SIG-M5 (cell line): ENCODE results near the gene GAS6.

Source experiments
- DNase-seq: peaks from one replicate; lab custom pipeline; 2025; lab: John Stamatoyannopoulos, UW

The GAS6 gene

DNA sequence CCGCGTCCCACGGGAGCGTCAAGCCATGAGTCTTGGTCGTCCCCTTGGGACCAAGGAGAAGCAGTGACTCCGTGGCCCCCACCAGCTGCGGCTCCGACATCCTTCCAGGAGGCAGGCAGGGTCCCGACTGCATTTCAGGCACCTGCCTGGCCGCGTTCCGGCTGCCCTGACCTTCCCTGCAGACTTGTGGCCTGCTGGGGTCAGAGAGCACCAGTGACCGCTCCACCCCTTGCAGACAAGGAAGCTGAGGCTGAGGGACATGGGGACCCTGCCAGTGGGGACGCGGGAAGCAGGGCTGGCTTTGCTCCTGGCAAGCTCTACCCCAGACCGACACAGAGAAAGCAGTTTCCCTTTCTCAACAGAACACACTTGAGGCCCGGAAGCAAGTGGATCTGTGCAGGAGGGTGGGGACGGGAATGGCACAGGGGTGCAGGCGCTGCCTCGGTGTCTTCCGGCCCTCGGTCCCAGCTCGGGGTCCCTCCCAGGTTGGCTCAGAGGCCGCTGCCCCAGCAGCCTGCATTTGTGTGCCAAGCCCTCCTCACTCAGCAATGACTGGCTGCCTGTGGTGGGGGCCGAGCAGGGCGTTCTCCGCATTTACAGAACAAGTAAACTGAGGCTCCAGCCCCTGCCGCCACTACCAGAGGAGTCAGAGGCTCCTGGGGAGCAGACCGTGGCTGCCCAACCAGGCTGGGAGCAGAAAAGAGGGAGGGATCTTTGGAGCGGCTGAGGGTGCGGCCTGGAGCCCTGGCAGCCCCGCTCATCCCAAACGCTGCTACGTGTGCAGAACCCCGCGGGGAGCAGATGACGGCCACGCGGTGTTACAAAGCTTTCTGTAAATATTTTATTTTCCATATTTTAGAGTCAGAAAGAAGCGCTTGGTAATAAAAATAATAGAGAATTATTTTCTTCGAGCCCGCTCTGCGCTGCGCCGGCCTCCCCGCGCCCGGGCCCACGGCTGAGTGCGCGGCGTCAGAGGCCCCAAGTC, 43.9 kb downstream of the GAS6 start:
- no peak for DNase-seq

DNA sequence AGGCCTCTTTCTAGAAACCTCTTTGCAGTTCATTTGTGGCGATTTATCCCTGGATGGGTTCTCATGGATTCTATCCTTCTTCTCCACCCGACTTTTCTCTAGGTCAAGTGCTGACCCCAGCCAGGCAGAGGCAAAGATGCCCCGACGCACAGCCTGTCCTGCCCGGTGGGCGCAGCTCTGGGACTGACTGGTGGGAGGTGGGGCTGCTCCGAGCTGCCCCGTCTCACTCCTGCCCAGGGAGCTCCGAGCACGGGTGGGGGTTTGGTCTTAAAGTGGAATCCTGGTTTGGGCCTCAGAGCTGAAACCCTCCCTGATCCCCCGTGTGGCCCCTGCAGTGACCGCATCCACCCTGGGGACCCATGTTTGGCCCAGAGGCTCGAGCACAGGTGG, 44.5 kb downstream of the GAS6 start:
- no peak for DNase-seq

DNA sequence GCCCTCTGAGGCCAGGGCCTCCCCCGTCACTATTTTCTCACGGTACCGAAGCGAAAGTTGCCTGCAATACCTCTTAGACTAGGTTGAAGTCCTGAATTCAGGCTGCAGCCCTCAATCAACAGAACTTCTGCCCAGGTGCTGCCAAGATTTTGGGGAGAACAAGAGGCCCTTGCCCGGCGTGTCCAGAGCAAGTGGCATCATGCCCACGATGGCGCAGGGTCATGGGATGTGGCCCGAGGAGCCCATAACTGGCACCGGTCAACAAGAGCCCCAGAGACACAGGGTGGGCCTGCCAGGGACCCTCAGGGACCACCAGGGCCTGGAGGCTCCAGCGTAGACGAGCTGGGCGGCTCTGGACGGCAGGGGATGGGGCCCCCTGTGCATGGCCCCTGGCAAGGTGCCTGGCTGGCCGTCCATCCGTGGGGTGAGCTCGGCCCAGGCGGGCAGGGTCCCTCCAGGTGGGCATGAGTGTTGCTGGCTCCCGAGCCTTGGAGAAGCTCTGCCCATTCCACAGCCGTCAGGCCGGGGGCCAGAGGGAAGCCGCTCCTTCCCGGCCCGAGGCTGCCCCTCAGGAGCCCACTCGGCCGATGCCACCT, 45.1 kb downstream of the GAS6 start:
- DNase-seq = no peak

DNA sequence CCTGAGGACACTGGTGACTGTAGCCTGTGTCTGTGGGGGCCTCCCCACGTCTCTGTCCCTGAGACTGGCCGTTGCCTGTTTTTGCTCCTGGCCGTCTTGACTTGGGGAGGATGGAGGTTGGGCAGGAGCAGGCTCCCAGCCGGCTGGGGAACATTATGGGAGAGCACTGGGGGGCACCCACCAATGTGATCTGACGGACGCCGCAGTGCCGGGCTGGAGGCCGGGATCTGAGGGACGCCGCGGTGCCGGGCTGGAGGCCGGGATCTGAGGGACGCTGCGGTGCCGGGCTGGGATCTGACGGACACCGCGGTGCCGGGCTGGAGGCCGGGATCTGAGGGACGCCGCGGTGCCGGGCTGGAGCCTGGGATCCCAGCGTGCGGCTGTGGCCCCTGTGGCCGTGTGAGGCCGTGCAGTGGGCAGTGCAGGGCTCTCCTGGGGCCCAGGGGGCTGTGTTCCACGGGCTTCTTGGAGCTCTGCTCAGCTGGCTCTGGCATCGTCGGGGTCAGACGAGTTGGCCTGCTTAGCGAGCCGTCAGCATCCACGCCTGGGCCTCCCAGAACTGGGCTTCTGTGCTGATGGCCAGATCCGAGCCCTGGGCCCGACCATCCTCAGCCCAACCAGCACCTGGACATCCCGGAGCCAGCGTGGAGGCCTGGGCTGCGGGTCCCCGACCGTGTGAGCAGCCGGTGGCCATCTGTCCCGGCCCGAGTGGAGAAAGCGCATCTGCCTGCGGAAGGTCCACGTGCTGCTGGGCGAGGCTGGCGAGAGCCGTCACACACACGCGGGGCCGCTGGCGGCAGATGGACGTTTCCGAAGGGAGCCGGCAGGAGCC, 45.8 kb downstream of the GAS6 start:
- no peak for DNase-seq

DNA sequence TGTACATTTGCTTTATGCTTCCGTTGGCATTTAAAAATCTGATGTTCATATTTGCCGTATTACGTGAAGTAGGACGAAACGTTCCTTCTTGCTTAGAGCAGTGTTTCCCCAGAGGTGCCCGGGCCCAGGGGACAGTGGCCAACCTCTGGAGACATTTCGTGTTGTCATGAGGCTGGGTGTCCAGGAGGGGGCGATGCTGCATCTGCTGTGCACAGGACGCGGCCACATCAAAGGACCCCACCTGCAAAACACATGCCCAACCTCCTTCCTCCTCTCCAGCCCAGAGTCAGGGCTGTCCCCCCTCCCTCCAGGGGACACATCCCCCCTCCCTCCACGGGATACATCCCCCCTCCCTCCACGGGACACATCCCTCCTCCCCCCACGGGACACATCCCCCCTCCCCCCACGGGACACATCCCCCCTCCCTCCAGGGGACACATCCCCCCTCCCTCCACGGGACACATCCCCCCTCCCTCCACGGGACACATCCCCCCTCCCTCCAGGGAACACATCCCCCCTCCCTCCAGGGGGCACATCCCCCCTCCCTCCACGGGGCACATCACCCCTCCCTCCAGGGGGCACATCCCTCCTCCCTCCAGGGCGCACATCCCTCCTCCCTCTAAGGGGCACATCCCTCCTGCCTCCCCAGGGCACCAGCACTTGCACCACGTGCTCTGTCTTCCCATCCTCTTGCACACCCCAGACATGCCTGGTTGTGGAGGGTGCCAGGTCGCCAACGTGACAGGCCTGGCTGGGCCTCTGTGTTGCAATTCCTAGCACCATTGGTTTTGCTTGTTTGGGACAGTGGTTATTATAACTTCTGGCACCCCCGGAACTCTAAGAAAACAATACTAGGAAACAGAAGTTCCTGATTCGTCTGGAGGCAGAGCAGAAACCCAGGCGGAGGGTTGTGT, 46.7 kb downstream of the GAS6 start:
- no peak for DNase-seq

DNA sequence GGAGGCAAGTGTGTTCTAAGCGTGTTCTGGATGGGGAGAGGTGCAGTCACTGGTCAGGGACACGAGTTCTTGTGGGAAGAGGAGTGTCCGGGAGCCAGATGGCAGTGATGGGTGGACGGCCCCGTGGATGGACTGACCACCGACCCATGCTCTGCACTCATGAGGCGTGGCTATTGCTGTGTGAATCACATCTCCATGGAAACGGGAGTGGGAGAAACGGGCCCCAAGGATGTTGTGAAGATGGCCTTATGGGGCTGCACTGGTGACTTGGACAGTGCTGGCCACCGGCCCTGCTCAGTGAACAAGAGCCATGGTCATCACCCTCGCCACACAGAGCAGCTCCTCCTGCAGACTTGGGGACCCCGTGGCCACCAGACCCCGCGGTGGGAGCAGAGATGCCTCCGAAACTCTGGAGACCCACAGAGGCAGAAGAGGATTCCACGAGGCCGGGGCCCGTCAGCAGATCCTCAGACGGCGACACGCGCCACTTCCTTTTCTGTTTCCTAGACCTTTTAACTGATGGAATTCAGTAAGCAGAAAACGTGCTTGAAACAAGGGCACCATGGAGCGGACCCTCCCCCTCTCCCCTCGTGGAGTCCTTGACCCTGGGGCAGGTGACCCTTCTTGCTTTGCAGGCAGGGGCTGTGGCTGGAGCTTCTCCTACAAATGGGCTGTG, 47.5 kb downstream of the GAS6 start:
- DNase-seq = no peak

DNA sequence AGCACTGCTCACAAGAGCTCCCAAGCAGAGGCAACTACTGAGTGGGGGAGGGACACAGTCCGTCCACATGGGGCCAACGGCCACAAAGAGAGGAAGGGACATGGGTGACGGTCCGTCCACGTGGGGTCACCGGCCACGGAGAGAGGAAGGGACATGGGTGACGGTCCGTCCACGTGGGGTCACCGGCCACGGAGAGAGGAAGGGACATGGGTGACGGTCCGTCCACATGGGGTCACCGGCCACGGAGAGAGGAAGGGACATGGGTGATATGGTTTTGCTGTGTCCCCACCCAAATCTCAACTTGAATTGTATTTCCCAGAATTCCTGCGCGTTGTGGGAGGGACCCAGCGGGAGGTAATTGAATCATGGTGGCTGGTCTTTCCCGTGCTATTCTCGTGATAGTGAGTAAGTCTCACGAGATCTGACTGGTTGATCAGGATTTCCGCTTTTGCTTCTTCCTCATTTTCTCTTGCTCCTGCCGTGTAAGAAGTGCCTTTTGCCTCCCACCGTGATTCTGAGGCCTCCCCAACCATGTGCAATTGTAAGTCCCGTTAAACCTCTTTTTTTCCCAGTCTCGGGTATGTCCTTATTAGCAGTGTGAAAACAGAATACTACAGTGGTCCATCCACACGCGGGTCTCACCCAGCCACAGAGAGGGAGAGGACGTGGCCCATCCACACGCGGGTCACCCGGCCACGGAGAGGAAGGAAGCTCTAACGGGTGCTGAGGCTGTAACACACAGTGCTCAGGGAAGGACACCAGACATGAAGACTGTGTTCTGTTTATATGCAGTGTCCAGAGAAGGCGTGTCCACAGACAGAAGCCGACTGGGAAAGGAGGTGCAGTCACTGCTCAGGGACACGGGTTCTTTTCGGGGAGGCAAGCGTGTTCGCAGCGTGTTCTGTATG, 48.5 kb downstream of the GAS6 start:
- DNase-seq = no peak

DNA sequence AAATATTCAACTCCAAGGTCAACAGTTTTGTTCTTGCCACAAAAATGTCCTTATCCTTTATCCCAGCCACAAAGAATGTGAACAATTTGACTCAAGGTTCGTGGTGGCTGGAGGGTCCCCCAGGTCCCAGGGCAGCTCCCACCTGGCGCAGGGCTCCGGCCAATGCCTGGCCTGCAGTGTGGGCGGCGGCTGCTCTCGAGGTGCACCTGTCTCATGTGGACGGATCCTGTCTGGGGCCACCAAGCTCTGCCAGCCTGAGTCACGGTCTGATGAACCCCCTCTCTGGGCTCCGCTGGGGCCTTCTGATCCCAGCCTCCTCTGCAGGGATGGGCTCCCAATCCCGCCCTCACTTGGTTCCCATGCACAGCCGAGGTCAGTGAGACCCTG, 49.4 kb downstream of the GAS6 start:
- no peak for DNase-seq

DNA sequence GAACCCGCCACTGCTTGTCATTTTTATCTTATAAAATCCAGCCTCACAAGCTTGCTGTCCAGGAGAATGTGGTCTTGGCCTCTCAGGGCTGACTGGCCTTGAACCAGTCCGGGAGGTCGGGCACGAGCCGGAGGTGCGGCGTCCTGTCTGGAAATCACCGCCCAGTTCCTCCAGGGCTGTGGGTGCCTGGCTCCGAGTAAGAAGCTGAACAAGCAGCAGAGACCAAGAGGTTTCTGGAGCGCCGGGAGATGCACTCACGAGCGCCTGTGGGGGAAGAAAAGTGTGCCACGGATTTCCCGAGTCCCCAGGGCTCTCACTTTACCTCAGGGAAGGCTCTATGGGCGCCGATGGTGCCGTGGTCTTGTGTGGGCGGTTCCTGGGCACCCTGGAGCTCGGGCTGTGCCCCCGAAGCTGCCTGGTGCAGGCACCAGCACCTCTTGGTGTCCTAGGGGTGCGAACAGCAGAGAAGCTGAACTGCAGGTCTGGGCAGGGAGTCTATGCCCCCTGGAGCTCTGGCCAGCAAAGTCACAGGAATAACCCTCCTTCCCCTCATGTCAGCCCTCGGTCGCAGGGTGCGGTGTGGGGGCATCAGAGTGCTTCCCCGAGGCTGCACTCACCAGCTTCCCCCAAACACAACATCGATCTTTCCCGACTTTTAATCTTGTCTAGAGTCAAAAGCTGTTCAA, 50.0 kb downstream of the GAS6 start:
- no peak for DNase-seq

DNA sequence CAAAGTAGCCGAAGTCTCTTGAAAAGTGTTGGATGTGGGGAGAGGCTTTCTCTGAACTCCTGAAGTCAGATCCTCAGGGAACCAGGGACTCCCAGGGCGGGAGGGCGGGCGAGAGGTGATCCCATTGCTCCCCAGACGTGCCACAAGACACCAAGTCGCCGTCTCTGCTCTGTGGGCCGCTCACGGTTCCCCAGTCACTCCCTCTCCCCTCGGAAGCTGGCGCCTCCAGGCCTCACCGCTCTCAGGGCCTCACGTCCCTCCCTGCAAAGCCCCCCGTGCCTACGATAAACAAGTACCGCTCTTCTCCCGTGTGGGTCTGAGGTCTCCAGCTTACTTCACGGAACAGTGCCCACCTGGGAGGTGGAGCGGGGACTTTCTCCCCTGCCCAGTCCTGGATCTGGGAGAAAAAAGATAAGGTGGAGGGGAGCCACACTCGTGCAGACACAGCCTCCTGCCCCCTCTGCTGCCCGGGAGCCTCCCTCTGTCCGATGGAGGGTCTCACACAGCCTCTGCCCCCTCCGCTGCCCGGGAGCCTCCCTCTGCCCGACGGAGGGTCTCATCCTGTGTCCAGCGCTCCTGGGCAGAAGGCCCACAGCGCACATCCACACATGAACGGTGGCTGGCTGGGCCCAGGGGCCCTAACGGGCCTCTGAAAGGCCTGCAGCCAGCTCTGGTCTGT, 50.7 kb downstream of the GAS6 start:
- DNase-seq = no peak

DNA sequence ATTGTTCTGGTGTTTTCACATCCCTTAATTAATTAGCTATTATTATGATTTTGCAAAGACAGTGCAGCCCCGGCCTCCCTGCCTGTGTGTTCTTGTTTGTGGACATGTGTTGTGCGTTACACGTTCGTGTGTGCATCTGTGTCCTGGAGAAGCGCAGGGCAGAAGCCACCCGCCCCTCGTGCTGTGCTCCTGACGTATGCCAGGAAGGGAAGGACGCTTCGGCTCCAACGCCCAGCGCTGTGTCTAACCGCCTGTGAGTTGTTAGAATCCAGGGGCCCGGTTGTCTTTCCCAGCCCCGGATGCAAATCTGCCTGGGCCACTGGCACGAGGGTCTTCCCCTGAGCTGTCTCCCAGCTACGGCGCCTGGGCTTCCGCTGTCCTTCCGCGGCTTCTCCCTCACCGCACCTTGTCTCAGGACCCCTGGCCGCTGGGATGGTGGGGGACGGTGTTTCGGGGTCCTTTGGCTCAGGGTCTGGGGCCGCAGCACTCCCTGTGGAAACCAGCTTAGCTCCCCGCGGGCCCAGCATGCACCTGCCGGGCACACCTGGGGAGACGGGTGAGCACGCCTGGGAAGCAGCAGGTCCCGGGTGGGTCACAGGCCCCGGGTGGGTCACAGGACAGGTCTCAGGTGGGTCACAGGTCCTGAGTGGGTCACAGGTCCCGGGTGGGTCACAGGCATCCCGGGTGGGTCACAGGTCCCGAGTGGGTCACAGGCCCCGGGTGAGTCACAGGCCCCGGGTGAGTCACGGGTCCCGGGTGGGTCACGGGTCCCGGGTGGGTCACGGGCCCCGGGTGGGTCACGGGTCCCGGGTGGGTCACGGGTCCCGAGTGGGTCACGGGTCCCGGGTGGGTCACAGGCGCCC, 51.5 kb downstream of the GAS6 start:
- DNase-seq = no peak

DNA sequence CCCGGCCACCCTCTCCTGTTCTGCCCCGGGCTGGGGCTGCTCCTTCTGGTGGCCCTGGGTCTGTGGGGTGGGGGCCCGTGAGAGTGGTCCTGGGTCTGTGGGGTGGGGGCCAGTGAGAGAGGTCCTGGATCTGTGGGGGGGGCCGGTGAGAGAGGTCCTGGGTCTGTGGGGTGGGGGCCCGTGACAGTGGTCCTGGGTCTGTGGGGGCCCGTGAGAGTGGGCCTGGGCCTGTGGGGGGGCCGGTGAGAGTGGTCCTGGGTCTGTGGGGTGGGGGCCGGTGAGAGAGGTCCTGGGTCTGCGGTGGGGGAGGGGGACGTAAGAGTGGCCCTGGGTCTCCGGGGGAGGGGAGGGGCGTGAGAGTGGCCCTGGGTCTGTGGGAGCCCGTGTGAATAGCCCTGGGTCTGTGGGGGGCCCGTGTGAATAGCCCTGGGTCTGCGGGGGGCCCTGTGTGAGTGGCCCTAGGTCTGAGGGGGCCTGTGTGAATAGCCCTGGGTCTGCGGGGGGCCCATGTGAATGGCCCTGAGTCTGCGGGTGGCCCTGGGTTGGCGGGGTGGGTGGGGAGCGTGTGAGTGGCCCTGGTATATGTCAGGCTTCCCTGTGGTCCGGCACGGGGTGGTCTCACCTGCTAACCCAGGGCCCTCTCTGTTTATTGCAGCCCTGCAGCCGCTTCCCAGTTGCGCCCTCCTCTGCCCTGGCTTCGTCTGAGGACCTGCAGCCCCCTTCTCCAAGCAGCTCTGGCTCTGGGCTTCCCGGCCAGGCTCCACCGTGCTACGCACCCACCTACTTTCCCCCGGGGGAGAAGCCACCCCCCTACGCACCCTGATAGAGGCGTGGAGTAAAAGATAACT, 52.6 kb downstream of the GAS6 start:
- DNase-seq = no peak

DNA sequence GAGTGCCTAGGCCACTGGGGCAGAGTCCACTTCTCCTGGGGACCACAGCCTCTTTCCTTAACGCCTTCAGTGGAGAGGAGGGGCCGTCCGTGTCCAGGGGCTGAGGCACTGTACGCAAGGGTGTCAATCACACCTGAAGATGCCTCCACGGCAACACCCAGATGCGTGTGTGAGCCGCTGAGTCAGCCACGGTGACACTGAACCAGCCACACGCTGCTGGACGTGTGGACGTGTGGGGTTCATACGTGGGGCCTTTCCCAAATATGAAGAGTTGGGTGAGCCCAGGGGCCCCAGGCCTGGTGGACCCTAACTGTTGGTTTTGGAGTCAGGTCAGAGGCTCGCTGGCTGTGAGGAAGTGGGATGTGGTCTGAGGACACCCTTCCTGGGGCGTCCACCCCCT, 53.2 kb downstream of the GAS6 start:
- no peak for DNase-seq

DNA sequence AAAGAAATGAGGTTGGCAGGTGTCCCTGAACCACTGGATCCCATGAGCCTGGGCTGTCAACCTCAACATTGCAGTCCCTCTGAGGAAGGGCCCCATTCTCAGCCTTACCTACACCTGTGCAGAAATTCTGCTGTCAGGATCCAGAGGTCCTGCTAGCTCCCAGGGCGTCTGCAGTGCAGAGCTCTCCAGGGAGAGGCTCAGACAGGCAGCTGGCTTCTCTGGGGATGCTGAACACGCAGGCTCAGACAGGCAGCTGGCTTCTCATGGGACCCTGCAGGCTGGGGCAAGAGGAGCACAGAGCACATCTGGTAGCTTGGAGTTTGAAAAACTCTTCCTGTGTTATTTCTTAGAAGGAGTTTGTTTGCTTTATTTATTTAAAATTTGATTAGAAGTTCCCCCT, 53.9 kb downstream of the GAS6 start:
- no peak for DNase-seq

DNA sequence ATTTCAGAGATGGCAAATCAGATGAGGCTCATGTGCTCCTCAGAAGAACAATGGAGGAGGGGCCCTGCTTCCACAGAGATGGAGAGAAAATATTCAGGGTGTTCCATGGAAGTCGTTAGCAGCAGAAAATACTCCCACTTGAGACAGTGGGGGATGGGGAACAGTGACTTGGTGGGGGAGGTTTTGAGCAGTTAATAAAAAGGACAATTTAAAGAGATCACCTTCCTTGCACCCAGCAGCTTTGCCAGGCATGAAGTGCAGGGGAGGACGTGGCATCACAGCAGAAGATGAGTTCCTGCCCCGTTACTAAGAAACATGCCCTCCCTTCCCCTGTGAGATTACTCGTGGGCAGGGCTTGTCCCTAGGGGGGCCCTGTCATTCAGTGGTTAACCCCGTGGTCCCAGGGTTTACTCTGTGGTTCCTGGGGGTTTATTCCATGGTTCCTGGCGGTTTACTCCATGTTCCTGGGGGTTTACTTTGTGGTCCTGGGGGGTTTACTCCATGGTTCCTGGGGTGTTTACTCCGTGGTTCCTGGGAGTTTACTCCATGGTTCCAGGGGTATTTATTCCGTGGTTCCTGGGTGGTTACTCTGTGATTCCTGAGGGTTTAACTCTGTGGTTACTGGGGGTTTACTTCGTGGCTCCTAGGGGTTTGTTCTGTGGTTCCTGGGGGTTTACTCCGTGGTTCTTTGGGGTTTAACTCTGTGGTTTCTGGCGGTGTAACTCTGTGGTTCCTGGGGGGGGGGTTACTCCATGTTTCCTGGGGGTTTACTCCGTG, 55.6 kb downstream of the GAS6 start:
- DNase-seq = no peak

DNA sequence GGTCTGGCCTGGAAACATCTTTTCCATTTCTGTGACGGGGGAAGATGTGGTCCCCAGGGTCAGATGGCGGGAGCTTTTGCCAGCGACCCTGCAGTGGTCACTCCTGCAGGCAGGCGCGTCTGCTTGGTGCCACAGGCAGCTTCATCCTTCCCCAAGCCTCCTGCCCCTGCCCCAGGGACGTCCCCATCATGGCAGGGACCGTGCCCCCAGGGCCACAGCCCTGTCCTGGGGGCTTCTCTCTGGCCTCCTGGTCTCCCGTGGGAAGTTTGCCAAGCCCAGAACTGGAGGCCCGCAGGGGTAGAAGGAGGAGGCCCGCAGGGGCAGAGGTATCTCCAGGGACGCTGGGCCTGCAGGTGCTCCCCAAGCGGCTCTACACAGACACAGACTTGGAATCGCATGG, 57.4 kb downstream of the GAS6 start:
- no peak for DNase-seq
